ENCODE measurements around the gene LCP1.
A peak's percentile ranks its signal among the peaks of the same experiment; 100 is the strongest.

LCP1 gene

GRCh38 chr13:46158222-46158621 is 23.8 kb downstream of the LCP1 start:
- TF ChIP-seq GABPA (IDR thresholded peaks at IDR 0.05; ENCODE audit: low read depth) (no peak), CTCF (IDR thresholded peaks at IDR 0.05; ENCODE audit: insufficient read depth, low read length) (no peak), REST (IDR thresholded peaks at IDR 0.05; ENCODE audit: insufficient replicate concordance, low read depth) (no peak), SPI1 (IDR thresholded peaks at IDR 0.05; ENCODE audit: borderline replicate concordance, low read depth) (no peak), POLR2AphosphoS5 (IDR thresholded peaks at IDR 0.05; ENCODE audit: low read depth) (no peak)
- H3K27me3 ChIP-seq (ENCODE audit: insufficient read depth, poor library complexity, severe bottlenecking), result no peaks in the 10 kb centered on the region
- DNase-seq (ENCODE audit: low read depth in 1 of 2, low spot score in 1 of 2), result no peak
- no peak overlapping the region for H3K27ac ChIP-seq (replicated peaks)
- no peak overlapping the region for H3K4me3 ChIP-seq (replicated peaks; ENCODE audit: insufficient read depth, low read length)

- TF ChIP-seq SPI1 (IDR thresholded peaks at IDR 0.05; ENCODE audit: borderline replicate concordance, low read depth), result no peak
- no peak for TF ChIP-seq REST (IDR thresholded peaks at IDR 0.05; ENCODE audit: insufficient replicate concordance, low read depth)
- no peak for TF ChIP-seq CTCF (IDR thresholded peaks at IDR 0.05; ENCODE audit: insufficient read depth, low read length)
- no peak for TF ChIP-seq GABPA (IDR thresholded peaks at IDR 0.05; ENCODE audit: low read depth)
- no peak for TF ChIP-seq POLR2AphosphoS5 (IDR thresholded peaks at IDR 0.05; ENCODE audit: low read depth)
Observed at GRCh38 chr13:46154136-46154801, 27.7 kb downstream of the LCP1 start.

GRCh38 chr13:46152627-46153328 is 29.2 kb downstream of the LCP1 start:
- H3K27me3 ChIP-seq (ENCODE audit: insufficient read depth, poor library complexity, severe bottlenecking), result no peaks in the 10 kb centered on the region
- H3K27ac ChIP-seq (replicated peaks), result 0 out of 2 replicates have a peak overlapping the region, but pooled peaks have one; percentile 4
- TF ChIP-seq GABPA (IDR thresholded peaks at IDR 0.05; ENCODE audit: low read depth) (no peak), REST (IDR thresholded peaks at IDR 0.05; ENCODE audit: insufficient replicate concordance, low read depth) (no peak), CTCF (IDR thresholded peaks at IDR 0.05; ENCODE audit: insufficient read depth, low read length) (no peak), SPI1 (IDR thresholded peaks at IDR 0.05; ENCODE audit: borderline replicate concordance, low read depth) (no peak)
- H3K4me3 ChIP-seq (replicated peaks; ENCODE audit: insufficient read depth, low read length), result no peak overlapping the region
- DNase-seq (ENCODE audit: low read depth in 1 of 2, low spot score in 1 of 2), result no peak

More at GRCh38 chr13:46154136-46154801, 27.7 kb downstream of the LCP1 start:
- Histone ChIP-seq H3K27me3 (ENCODE audit: insufficient read depth, poor library complexity, severe bottlenecking) (no peaks in the 10 kb centered on the region), H3K4me3 (replicated peaks; ENCODE audit: insufficient read depth, low read length) (no peak overlapping the region), H3K27ac (replicated peaks) (no peak overlapping the region)
- no peak for DNase-seq (ENCODE audit: low read depth in 1 of 2, low spot score in 1 of 2)

All from HL-60 (cell line).